ENCODE data around the gene MYO5A. TPM values are rescaled to one million over a fixed set of nuclear protein-coding genes. Genes with fewer than 3 reads are reported as not detected.

Gene MYO5A
- total RNA-seq, 1 donor from 2014 or later: 41.0 TPM

DNA sequence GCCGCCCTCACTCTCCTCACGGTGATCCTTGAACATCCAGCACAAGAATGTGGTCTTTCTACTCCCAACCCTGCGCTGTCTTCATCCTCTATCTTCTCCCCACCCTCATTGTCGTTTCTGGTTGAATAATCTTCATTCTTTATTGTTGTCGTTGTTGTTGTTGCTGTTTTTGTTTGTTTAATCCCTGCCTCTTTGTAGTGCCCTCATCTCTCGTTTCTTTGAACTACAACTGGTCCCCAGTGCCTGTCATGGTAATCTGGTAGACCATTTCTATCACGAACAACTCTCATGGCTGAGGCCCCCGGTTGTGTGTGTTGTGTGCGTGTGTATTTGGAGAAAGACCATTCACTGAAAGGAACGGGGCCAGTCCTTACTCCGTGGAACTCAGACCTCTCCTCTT is 1.3 kb upstream of the MYO5A start:
- Mint-ChIP-seq H3K4me3 (ENCODE audit: unreplicated experiment) (peak overlapping the region; percentile 73), H3K27me3 (ENCODE audit: low read depth) (no peaks in the 10 kb centered on the region), H3K27ac (ENCODE audit: unreplicated experiment) (peak overlapping the region; percentile 13), H3K4me1 (ENCODE audit: low read depth) (peaks cover 24% of the 10 kb centered on the region), H3K36me3 (ENCODE audit: low read depth) (no peaks in the 10 kb centered on the region), H3K9me3 (ENCODE audit: low read depth) (no peaks in the 10 kb centered on the region)
- TF ChIP-seq, protein P1, sequence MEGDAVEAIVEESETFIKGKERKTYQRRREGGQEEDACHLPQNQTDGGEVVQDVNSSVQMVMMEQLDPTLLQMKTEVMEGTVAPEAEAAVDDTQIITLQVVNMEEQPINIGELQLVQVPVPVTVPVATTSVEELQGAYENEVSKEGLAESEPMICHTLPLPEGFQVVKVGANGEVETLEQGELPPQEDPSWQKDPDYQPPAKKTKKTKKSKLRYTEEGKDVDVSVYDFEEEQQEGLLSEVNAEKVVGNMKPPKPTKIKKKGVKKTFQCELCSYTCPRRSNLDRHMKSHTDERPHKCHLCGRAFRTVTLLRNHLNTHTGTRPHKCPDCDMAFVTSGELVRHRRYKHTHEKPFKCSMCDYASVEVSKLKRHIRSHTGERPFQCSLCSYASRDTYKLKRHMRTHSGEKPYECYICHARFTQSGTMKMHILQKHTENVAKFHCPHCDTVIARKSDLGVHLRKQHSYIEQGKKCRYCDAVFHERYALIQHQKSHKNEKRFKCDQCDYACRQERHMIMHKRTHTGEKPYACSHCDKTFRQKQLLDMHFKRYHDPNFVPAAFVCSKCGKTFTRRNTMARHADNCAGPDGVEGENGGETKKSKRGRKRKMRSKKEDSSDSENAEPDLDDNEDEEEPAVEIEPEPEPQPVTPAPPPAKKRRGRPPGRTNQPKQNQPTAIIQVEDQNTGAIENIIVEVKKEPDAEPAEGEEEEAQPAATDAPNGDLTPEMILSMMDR (IDR thresholded peaks at IDR 0.05): no peak
- no peak for DNase-seq (ENCODE audit: low spot score)

DNA sequence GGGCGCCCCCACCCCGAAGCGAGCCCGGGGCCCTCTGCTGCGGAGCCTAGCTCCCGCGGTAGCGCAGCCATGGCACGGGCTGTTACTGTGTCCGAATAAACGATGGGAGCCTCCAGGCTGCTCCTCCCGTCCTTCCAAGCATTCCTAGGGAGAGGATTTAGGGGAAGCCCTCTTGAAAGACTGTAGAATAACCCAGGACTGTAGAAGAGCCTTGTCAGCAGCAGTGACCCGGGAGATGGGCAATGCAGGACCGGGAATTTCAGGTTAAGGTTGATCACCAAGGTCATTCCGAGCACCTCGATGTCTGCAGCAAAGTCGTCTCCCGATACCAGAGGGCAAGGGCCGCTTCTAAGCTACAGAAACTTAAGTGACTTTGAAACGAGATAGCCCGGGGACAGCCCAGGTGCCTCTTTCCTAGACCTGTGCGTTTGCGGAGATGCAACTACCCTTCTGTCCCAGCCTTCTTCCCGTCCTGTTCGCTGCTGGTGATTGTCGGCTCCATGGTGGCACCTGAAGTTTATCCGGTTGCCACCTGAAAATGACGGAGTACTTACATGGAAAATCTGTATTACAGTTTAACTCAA is 753 bp upstream of the MYO5A start:
- DNase-seq (ENCODE audit: low spot score): no peak
- Mint-ChIP-seq H3K9me3 (ENCODE audit: low read depth) (no peaks in the 10 kb centered on the region), H3K27me3 (ENCODE audit: low read depth) (no peaks in the 10 kb centered on the region), H3K4me1 (ENCODE audit: low read depth) (peaks cover 24% of the 10 kb centered on the region), H3K4me3 (ENCODE audit: unreplicated experiment) (peak overlapping the region; percentile 73), H3K27ac (ENCODE audit: unreplicated experiment) (peak overlapping the region; percentile 42), H3K36me3 (ENCODE audit: low read depth) (no peaks in the 10 kb centered on the region)
- TF ChIP-seq, protein P1 (IDR thresholded peaks at IDR 0.05): no peak

DNA sequence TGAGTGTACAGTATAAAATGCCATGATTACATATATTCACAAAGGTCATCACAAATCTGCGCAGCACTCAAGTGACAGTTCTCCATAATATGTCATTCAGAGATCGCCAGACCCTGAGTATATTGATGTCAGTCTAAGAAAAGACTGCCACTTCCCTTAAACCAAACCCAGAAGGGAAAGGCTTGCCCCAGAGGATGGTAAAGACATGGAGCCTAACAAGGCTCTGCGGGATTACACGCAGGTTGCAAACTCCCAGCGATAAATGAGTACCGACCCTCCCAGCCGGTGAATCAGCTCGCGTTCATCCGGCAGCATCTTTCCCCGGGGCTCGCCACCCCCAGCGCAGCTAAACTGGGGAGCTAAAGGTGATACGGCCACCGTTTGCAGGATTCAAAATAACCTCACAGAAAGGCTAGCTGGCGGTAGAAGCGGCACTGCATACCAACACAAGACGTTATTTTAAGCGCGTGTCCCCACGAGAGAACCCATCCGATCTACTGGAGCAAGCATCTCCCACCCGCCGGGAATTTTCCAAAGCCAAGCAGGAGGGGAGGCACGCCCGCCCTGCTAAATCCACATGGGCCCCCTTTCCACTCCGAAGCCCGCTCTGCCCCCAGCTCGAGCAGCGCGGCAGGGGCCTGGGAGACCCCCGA is 643 bp downstream of the MYO5A start:
- H3K4me1 Mint-ChIP-seq (ENCODE audit: low read depth): peaks cover 30% of the 10 kb centered on the region

DNA sequence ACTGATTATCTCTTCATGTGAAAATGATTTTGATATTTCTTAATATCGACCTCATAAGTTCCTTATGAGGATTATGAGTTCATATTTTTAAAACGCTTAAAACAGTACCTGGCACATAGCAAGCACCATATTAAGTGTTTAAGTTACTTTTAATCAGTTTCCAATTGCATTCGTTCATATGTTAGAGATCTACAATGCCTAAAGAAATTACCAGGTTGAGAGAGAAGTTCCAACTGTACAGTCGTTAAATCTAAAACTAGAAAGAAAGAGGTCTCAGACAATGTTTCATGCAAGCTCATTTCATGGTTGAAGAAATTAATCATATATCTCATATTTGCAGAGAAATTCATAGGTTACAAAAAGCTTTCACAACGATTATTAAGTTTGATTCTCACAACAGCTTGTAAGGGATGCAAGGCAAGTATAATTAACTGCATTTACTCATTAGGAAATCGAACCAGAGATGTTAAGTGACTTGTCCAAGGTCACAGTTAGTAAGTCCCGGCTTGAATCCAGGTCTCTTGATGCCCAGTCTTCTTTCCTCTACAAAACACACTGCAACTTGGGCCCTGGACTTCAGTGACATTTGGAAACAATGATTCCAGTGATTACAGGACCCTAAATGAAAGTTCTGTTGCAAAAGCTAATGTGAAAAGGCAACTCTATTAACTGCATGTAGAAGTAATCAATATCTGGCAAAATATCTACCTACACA is 1.3 kb downstream of the MYO5A start:
- H3K9me3 Mint-ChIP-seq (ENCODE audit: low read depth): no peaks in the 10 kb centered on the region
- no peak for DNase-seq (ENCODE audit: low spot score)
- no peaks in the 10 kb centered on the region for H3K27me3 Mint-ChIP-seq (ENCODE audit: low read depth)
- TF ChIP-seq, protein P1 (IDR thresholded peaks at IDR 0.05): no peak
- no peak overlapping the region for H3K27ac Mint-ChIP-seq (ENCODE audit: unreplicated experiment)
- H3K36me3 Mint-ChIP-seq (ENCODE audit: low read depth): no peaks in the 10 kb centered on the region
- peak overlapping the region; percentile 94 for H3K4me3 Mint-ChIP-seq (ENCODE audit: unreplicated experiment)
- H3K4me1 Mint-ChIP-seq (ENCODE audit: low read depth): peaks cover 37% of the 10 kb centered on the region

More for the DNA sequence above, 643 bp downstream of the MYO5A start:
- Mint-ChIP-seq H3K9me3 (ENCODE audit: low read depth) (no peaks in the 10 kb centered on the region), H3K27me3 (ENCODE audit: low read depth) (no peaks in the 10 kb centered on the region), H3K4me3 (ENCODE audit: unreplicated experiment) (peak overlapping the region; percentile 94), H3K27ac (ENCODE audit: unreplicated experiment) (peak overlapping the region; percentile 71), H3K36me3 (ENCODE audit: low read depth) (no peaks in the 10 kb centered on the region)
- DNase-seq (ENCODE audit: low spot score): no peak
- TF ChIP-seq, protein P1 (IDR thresholded peaks at IDR 0.05): no peak
